Right lobe of liver (tissue), 6 donors: ENCODE results near the gene TCP11L1. TPM values are rescaled to one million over a fixed set of nuclear protein-coding genes. Genes with fewer than 3 reads are reported as not detected.
A peak's percentile ranks its signal among the peaks of the same experiment; 100 is the strongest.

Source experiments
- ATAC-seq, 4 donors: fragments of 200-7000 bp; cut with Tn5 transposase; one replicate each; pipeline ENCODE4 v1.9.1; 2020; ENCODE audit warnings: mild to moderate bottlenecking in 4 of 4, moderate library complexity in 4 of 4
- DNase-seq, 3 donors: peaks; one replicate each; pipeline ENCODE4 v3.0.0-alpha.2; 2020
- H3K27ac ChIP-seq, 3 donors: fragments of 200-600 bp; one replicate each; pipeline ENCODE4 v1.8.0; 2022
- H3K27me3 ChIP-seq, 2 donors: fragments of 200-600 bp; one replicate each; pipeline ENCODE4 v1.8.0; 2022
- H3K36me3 ChIP-seq, 4 donors: fragments of 200-600 bp; sonication (generic) in 1 of 4; one replicate each; pipeline versions ENCODE4 v1.5.1 to v1.8.0; 2017 to 2022; ENCODE audit warnings: control low read depth in 1 of 4
- H3K4me1 ChIP-seq, 4 donors: fragments of 200-600 bp; sonication (generic) in 1 of 4; one replicate each; pipeline versions ENCODE4 v1.5.1 to v1.8.0; 2017 to 2022; ENCODE audit warnings: control low read depth in 1 of 4
- H3K4me3 ChIP-seq, 3 donors: fragments of 200-600 bp; one replicate each; pipeline ENCODE4 v1.8.0; 2022
- H3K9me3 ChIP-seq, 4 donors: fragments of 200-600 bp; sonication (generic) in 1 of 4; one replicate each; pipeline versions ENCODE4 v1.5.1 to v1.8.0; 2017 to 2022; ENCODE audit warnings: control low read depth in 1 of 4
- CTCF ChIP-seq, 4 donors: fragments of 200-600 bp in 3 of 4; fragments of 450-650 bp in 1 of 4; IDR thresholded peaks; one replicate each; pipeline versions ENCODE4 v1.5.1 to v1.8.0; 2016 to 2022; ENCODE audit warnings: antibody characterized with exemption in 4 of 4, mild to moderate bottlenecking in 2 of 4
- POLR2A ChIP-seq: fragments of 450-650 bp; IDR thresholded peaks from one replicate; pipeline ENCODE4 v1.6.1; 2017; ENCODE audit warnings: antibody characterized with exemption, mild to moderate bottlenecking
- WGBS: methylation state at CpG from one replicate; pipeline ENCODE4 v1.1.6; 2018; ENCODE audit warnings: low coverage, low lambda C conversion rate; ENCODE audit not compliant: insufficient coverage; ENCODE audit errors: missing lambda C conversion rate; 5-methylcytosine and 5-hydroxymethylcytosine counted together
- intact Hi-C, 2 donors: fragments of 100-400 bp; cut with DNase I; formaldehyde crosslinking; loops; one replicate each; pipeline versions ENCODE4 v1.11.2 to v1.14.1; 2022
- total RNA-seq, 6 experiments: library from RNA; depleted of rRNA in 2 of 6; stranded (reverse); fragments of >200 nt in 2 of 6; fragmentation: NEBNext Ultra II Directional in 3 of 6; extraction: Animal tissue kit (Norgen Biotek cat#: 25700) in 3 of 6; gene quantifications; one replicate each; pipeline versions ENCODE4 v1.1.0 to v1.2.4, GENCODE V29; 2016 to 2023
- donor health status: DM: no; HTN: yes; CAD: no.
- donor health status: DM: no; HTN: no; CAD: no.
- donor health status: DM: no; HTN: no; CAD: no.
- donor health status: DM: no; HTN: yes; CAD: no.
- donor health status: DM: no; HTN: yes; CAD: no.

Gene TCP11L1
- total RNA-seq, 6 experiments from 2014 or later: 3.3 to 13.6 (median 6.6) TPM

- 0% methylated on average over 1 of the region's 1 CpG for WGBS
- peak in 1 of 4 donors; percentile 28 for ATAC-seq
- H3K27ac ChIP-seq: peak overlapping the region in 2 of 3 donors; percentile 47 to 95
These were observed 25.6 kb upstream of the TCP11L1 start for GRCh38 chr11:33013755-33014154.

GRCh38 chr11:33015621-33016551 lies 23.5 kb upstream of the TCP11L1 start, which contains the start of gene DEPDC7:
Gene DEPDC7, plus strand, starts transcription at chr11:33015878. Its CDS starts 78 bp downstream, at chr11:33015956.
- Histone ChIP-seq H3K27me3 (no peaks in the 10 kb centered on the region), H3K27ac (peak within 1 kb of the TSS; percentile 85 to 96 (median 95)), H3K36me3 (no peaks in the 10 kb centered on the region), H3K9me3 (no peaks in the 10 kb centered on the region), H3K4me1 (peaks cover 0 to 45% (median 7%) of the 10 kb centered on the region in 4 donors), H3K4me3 (peak within 1 kb of the TSS; percentile 64 to 79 (median 71))
- DNase-seq (peak; percentile 92 to 97 (median 95)), ATAC-seq (peak; percentile 79 to 91 (median 80))
- intact Hi-C loops: no loop called here
- TF ChIP-seq CTCF (IDR thresholded peaks at IDR 0.05) (no peak), POLR2A (peak; percentile 95)
- WGBS: 7% methylated on average over 17 of the region's 89 CpGs

More at GRCh38 chr11:33013755-33014154, 25.6 kb upstream of the TCP11L1 start:
- intact Hi-C loops: no loop called here
- peaks cover 0 to 30% (median 0%) of the 10 kb centered on the region in 4 donors for H3K4me1 ChIP-seq
- TF ChIP-seq POLR2A (no peak), CTCF (IDR thresholded peaks at IDR 0.05) (no peak)
- no peaks in the 10 kb centered on the region for H3K36me3 ChIP-seq
- H3K27me3 ChIP-seq: no peaks in the 10 kb centered on the region
- no peak for DNase-seq
- H3K4me3 ChIP-seq: no peak overlapping the region
- H3K9me3 ChIP-seq: no peaks in the 10 kb centered on the region

GRCh38 chr11:33016654-33017053 lies 22.7 kb upstream of the TCP11L1 start:
- Histone ChIP-seq H3K27ac (peak overlapping the region; percentile 85 to 96 (median 95)), H3K4me1 (peaks cover 0 to 47% (median 7%) of the 10 kb centered on the region in 4 donors)
- 25% methylated on average over 4 of the region's 4 CpGs for WGBS

GRCh38 chr11:33017478-33017877 lies 21.9 kb upstream of the TCP11L1 start:
- intact Hi-C loops: no loop called here
- H3K4me3 ChIP-seq: peak overlapping the region; percentile 64 to 79 (median 71)
- TF ChIP-seq POLR2A: peak; percentile 58
- no peak for TF ChIP-seq CTCF (IDR thresholded peaks at IDR 0.05)
- 33% methylated on average over 9 of the region's 9 CpGs for WGBS
- H3K27ac ChIP-seq: peak overlapping the region; percentile 85 to 96 (median 95)
- no peaks in the 10 kb centered on the region for H3K9me3 ChIP-seq
- peaks cover 0 to 48% (median 7%) of the 10 kb centered on the region in 4 donors for H3K4me1 ChIP-seq
- H3K36me3 ChIP-seq: no peaks in the 10 kb centered on the region
- DNase-seq (peak in 2 of 3 donors; percentile 37 to 70), ATAC-seq (peak; percentile 47 to 67 (median 60))
- no peaks in the 10 kb centered on the region for H3K27me3 ChIP-seq

More at GRCh38 chr11:33016654-33017053, 22.7 kb upstream of the TCP11L1 start:
- no peaks in the 10 kb centered on the region for H3K9me3 ChIP-seq
- no peaks in the 10 kb centered on the region for H3K27me3 ChIP-seq
- DNase-seq: no peak
- intact Hi-C loops: no loop called here
- no peak for ATAC-seq
- H3K36me3 ChIP-seq: no peaks in the 10 kb centered on the region
- peak overlapping the region; percentile 64 to 79 (median 71) for H3K4me3 ChIP-seq
- TF ChIP-seq POLR2A: no peak
- no peak for TF ChIP-seq CTCF (IDR thresholded peaks at IDR 0.05)
